GM23248 (cell line): Measurements from ENCODE around the gene GSTM1.
"Not testable (repeated sequence)": the region's sequence is repeated elsewhere in the genome, so short reads cannot be mapped to it uniquely, and the experiment has no call there.

ENCODE experiments used
- EZH2 ChIP-seq: fragments of 200-600 bp; sonication (generic); IDR thresholded peaks from 2 replicates; pipeline ENCODE4 v1.6.1; 2018; ENCODE audit warnings: antibody characterized with exemption, mild to moderate bottlenecking; ENCODE audit not compliant: insufficient read depth, poor library complexity, severe bottlenecking
- EZH2phosphoT487 ChIP-seq: fragments of 200-600 bp; sonication (generic); IDR thresholded peaks from 2 replicates; pipeline ENCODE4 v1.6.1; 2018; ENCODE audit warnings: antibody characterized with exemption, moderate library complexity, mild to moderate bottlenecking, low read depth; ENCODE audit not compliant: insufficient read depth

- TF ChIP-seq EZH2, EZH2phosphoT487: not testable (repeated sequence)
Measured at GRCh38 chr1:109709822-109710221, 22.2 kb downstream of the GSTM1 start.
